CD4-positive, alpha-beta T cell treated with Interleukin-15 for 4 hours (primary cell): Measurements from ENCODE around the gene NCOR1.
"Not testable (repeated sequence)": the region's sequence is repeated elsewhere in the genome, so short reads cannot be mapped to it uniquely, and the experiment has no call there.

Source experiments
- DNase-seq: peaks from one replicate; pipeline ENCODE4 v3.0.0-alpha.2; 2020; ENCODE audit warnings: low spot score

Gene NCOR1

GRCh38 chr17:16214190-16215001 lies 938 bp downstream of the NCOR1 start:
- DNase-seq, result peak; percentile 8

DNA sequence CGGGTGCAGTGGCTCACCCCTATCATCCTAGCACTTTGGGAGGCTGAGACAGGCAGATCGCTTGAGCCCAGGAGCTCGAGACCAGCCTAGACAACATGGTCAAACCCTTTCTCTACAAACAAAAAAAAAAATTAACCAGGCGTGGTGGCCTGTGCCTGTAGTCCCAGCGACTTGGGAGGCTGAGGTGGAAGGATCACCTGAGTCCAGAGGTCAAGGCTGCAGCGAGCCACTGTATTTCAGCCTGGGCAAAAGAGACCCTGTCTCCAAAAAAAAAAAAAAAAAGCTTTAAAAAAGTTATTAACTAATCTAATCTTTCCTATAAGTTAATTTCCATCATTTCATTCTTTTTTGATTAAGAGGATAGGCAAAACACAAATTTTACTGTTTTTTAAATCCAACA lies 2.5 kb downstream of the NCOR1 start:
- no peak for DNase-seq

DNA sequence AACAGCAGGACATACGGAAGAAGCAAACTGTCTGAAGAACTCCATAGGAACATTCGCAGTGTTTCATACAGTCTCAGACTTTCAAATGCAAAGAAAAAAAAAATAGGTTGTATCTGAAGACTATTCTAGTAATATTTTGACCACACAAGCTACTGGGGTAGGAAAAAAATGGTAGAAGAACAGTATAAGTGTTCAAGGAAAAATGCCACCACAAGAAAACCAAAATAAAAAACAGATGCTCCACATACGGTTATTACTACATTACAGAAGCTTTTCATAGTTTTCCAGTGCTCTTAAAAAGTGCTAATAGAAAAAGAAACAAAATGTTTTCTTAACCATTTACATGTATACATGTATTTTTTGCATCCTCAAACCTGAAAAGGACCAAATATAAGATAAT lies 3.7 kb downstream of the NCOR1 start:
- DNase-seq, result no peak

DNA sequence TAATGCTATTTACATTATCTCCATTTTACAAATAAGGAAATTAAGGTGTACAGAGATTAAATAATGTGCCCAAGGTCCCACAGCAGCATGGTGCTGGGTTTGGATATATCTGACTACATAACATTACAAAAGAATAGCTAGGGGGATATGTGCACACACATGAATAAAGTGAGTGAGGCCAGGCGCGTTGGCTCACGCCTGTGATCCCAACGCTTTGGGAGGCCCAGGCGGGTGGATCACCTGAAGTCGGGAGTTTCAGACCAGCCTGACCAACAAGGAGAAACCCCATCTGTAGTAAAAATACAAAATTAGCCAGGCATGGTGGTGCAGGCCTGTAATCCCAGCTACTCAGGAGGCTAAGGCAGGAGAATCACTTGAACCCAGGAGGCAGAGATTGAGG lies 10.6 kb downstream of the NCOR1 start:
- not testable (repeated sequence) for DNase-seq

GRCh38 chr17:16202554-16203500 lies 12.5 kb downstream of the NCOR1 start:
- not testable (repeated sequence) for DNase-seq

- not testable (repeated sequence) for DNase-seq
These were observed 13.6 kb downstream of the NCOR1 start for GRCh38 chr17:16201693-16202131.

GRCh38 chr17:16199093-16199492 lies 16.2 kb downstream of the NCOR1 start:
- no peak for DNase-seq

DNA sequence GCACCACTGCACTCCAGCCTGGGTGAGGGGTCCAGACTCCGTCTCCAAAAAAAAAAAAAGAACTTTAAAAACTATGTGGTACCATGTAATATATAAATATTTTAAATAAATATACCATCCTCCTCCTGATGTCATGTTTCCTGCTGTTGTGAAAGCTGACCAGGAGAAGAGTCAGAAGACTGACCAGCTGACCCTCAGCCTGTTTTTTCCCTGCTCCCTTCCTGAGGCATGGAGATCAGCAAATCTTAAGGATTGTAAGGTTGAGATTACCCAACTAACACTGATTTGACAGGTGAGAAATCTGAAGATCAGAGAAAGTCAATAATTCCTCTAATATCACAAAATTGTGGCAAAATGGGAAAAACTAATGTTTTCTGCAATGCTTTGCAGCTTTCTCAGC lies 18.1 kb downstream of the NCOR1 start:
- DNase-seq, result no peak

DNA sequence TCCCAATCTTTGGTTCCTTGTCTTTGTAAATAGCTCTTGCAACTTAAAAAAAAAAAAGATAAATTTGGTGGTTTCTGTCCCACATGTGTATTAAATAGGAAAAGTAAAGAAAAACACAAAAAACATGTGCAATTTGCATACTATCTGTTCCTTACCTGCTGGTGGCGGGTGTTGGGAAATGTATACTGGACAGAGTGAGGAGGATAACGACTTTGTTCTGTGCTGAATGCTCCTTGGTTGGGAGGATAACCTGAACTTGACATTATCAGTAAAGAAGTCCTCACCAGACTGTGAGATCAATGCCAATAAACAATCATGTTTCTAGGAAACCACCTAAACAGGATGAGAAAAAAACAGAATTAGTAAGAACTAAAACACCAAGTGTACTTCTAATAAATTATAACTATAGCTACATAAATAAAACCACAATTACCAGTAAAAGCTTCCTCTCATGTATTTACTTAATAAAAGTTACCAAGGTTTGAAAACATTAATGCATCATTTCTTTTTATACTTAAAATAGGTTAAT lies 21.0 kb downstream of the NCOR1 start:
- peak; percentile 33 for DNase-seq

GRCh38 chr17:16191604-16192003 lies 23.7 kb downstream of the NCOR1 start:
- no peak for DNase-seq

- DNase-seq, result no peak
These were observed 24.5 kb downstream of the NCOR1 start for GRCh38 chr17:16190703-16191360.

DNA sequence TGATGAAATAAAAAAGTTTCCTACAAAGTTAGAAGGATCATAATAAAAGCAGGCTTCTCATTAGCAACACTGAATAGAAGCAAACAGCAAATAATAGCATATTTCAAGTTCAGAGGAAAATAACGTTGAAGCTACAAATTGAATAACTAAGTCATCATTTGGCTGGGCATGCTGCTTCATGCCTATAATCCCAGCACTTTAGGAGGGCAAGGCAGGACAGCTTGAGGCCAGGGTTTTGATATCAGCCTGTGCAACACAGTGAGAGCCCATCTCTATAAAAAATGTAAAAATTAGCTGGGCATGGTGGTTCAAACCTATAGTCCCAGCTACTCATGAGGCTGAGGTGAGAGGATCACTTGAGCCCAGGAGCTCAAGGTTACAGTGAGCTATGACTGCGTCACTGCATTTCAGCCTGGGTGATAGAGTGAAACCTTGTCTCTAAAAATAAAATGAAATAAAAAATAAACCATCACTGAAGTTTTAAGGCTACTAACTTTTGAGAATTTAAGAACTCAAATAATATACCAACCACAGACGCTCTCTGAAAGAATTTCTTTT lies 25.5 kb downstream of the NCOR1 start:
- no peak for DNase-seq

DNA sequence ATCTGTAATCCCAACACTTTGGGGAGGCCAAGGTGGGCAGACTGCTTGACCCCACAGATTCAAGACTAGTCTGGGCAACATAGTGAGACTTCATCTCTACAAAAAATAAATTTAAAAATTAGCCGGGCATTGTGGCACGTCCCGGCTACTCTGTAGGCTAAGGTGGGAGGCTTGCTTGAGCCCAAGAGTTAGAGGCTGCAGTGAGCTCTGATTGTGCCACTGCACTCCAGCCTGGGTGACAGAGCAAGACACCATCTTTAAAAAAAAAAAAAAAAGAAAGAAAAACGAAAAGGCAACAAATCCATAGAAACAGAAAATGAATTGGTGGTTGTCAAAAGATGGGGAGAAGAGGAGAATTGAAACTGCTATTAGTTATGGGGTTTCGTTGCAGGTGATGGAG lies 27.7 kb downstream of the NCOR1 start:
- DNase-seq, result no peak

DNA sequence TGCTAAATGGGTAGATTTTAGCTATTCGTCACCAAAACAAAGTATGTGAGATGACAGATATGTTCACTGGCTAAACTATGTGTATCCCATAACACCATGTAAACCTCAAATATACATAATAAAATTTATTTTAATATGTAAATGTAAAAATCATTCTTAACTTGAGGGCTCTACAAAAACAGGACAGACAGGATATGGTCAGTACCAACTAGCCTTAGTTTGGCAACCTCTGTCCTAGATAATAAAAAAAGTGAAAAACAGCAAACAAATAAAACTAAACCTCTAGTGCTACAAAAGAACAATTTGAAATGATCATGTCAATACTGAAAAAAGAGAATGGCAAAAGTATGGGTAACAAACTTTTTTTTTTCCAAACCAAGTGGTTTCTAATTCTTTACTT lies 33.8 kb downstream of the NCOR1 start:
- no peak for DNase-seq

DNA sequence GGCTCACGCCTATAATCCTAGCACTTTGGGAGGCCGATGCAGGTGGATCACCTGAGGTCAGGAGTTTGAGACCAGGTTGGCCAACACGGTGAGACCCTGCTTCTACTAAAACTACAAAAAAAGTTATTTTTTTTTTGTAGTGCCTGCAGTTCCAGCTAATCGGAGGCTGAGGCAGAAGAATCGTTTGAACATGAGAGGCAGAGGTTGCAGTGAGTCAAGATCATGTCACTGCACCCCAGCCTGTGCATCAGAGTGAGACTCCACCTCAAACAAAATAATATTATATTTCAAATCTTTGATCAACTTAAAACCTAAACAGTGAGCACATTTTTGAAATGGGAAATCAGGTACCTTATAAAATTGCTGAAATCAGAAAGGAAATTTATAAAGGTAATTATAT lies 36.5 kb downstream of the NCOR1 start:
- DNase-seq, result no peak

DNA sequence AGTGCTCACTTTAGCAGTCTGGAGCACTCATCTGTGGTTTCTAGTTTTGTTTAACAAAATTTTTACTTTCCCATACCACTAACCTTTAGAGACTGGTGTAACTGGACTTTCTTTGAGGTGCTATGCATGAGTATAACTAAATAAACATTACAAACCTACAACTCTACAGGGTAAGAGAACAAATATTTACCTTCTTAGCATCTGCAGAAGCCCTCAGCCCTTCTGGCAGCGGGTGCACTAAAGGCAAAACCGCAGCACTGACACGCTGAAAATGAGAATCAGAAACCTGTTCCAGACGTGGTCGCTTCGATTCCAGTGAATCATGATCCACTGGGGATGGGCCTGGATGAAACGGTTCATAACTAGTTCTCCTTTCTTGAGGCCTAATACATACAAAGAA lies 43.7 kb downstream of the NCOR1 start:
- DNase-seq, result no peak

DNA sequence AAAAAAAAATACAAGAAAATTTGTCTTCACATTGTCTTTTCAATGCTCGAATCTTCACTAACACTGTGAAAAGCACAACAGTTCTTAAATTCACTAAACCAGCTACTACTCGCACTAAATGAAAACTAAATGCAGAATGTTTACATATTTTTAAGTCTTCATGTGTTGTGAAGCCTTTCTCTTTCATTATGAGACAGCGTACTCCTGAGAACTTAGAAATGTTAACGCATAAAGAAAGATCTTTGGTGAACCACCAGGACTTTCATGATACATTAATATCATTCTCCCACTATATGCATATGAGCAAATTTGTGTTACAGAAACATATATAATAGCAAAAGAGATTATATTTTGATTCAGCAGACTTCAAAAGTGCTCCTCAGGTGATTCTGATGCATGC lies 48.6 kb downstream of the NCOR1 start:
- not testable (repeated sequence) for DNase-seq

DNA sequence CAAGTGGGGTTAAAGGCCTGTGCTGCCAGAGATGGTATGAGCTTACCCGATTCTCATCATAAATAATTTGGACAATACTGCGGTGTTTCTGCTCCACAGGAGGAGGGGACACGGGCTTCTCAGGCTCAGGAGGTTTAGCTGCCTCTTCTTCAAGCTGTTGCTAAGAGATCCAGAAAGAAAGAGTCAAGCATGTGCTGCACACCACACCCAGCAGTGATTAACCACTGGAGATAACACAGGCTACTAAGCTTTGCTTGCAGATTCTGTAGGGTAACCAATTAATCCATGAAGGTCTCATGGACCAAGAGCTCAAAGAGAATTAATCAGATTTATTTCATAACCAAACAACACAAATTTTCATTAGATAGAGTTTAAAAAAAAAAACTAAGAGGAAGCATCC lies 56.6 kb downstream of the NCOR1 start:
- DNase-seq, result no peak

DNA sequence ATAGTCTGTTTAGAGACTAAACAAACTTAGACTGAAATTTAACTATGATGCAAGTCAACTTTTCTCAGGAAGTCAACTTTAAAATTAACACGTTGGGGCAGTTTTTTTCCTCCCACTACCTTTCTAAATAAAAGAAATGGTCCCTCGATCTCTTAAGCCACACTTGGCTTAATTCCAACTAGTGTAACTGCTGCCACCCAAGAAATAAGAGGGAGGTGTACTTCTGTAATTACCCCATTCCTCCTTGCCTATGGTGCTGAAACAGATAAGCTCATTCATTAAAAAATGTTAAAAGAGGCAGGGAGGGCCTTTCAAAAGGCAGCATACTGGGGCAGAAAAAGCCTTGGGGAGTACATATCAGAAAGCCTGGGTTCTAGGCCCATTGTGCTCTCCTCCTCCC lies 59.8 kb downstream of the NCOR1 start:
- no peak for DNase-seq

DNA sequence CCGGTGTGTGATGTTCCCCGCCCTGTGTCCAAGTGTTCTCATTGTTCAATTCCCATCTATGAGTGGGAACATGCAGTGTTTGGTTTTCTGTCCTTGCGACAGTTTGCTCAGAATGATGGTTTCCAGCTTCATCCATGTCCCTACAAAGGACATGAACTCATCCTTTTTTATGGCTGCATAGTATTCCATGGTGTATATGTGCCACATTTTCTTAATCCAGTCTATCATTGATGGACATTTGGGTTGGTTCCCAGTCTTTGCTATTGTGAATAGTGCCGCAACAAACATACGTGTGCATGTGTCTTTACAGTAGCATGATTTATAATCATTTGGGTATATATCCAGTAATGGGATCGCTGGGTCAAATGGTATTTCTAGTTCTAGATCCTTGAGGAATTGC lies 63.0 kb downstream of the NCOR1 start:
- DNase-seq, result not testable (repeated sequence)

GRCh38 chr17:16150251-16150856 lies 65.0 kb downstream of the NCOR1 start:
- DNase-seq, result no peak
